Activated T-helper 9 cell treated with anti-CD3 and anti-CD28 coated beads, Interleukin-2, amount 50 U/mL, for 16 hours (primary cell): ENCODE data around the gene ACTN2.

ENCODE experiments used
- DNase-seq: peaks from one replicate; pipeline ENCODE4 v3.0.0-alpha.2; 2020; ENCODE audit warnings: low read depth

ACTN2 gene

DNA sequence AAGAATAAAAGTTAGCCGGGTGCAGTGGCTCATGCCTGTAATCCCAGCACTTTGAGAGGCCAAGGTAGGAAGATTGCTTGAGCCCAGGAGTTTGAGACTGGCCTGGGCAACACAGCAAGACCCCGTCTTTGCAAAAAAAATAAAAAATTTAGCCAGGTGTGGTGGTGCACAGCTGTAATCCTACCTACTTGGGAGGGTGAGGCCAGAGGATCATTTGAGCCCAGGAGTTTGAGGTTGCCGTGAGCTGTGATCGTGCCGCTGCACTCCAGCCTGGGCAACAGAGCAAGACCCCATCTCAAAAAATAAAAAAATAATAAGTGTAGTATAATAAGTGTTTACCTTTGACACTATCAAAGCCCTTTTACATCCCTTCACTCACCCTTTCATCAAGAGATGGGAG, 5.0 kb downstream of the ACTN2 start:
- DNase-seq, result no peak

GRCh38 chr1:236692128-236692527, 5.8 kb downstream of the ACTN2 start:
- no peak for DNase-seq

- DNase-seq, result no peak
Measured at GRCh38 chr1:236692742-236693141, 6.4 kb downstream of the ACTN2 start.

- no peak for DNase-seq
Measured at GRCh38 chr1:236699366-236699765, 13.1 kb downstream of the ACTN2 start.

GRCh38 chr1:236700903-236701302, 14.6 kb downstream of the ACTN2 start:
- no peak for DNase-seq

DNA sequence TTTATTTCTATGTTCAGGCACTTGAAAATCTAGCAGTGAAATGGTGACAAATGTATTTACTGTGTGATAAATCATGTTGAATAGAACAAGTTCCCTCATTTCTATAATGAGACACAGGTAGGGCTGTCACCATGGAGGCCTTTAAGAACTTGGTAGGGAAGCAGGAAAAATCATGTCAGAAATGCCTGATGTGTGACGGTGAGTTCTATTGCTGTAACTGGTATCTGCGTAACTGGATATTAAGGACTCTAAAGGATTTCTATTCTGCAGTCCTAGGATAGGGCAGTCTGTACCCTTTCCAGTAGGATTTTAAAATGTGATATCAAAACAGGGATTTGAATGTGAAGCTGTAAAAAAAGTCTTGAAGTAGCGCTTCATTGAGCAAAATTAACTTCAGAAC, 15.5 kb downstream of the ACTN2 start:
- no peak for DNase-seq

DNA sequence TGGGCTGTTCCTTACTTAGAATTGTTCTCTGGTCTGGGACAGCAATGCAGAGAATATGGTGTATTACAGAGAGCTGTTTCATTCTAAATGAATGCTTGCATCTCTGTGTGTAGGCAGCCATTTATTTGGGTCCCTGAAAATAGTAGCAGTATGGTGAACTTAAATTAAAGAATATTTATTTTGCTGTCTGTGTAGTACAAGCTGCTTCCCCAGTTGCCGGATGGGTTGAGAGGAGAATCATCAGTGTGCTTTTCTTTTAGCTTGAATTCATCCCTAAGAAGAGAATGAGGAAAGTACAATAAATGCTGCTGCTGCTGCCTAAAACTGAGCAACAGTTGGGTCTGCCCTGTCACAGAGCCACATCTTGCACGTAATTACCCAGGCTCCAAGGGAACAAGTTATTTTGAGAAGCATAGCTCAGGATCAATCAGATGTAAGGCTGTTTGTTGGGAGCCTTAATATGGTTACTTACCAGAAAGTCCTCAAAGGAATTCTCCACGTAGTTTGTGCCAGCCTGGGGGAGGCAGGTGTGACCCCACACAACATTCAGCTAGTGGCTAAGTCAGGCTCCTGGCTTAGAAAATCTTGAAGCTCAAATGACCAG, 16.6 kb downstream of the ACTN2 start:
- no peak for DNase-seq

DNA sequence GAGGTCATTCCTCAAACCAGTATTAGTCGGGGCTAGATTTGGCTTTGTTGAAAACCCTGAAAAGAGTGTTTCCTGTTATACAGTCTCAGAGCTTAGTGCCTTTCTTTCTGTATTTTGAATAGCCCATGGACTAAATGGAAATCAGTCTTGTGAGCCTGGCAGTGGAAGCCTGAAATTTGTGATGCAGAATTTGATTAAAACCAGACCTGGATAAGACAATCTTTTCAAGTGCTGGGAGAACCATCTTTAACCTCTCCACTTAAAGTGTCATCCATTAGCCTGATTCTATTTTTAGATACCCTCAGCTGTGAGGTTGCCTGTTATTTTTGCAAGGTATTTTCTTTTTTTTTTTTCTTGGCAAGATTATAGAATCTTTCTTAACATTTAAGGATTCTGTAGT, 19.5 kb downstream of the ACTN2 start:
- DNase-seq, result no peak

- no peak for DNase-seq
Measured at GRCh38 chr1:236706183-236706582, 19.9 kb downstream of the ACTN2 start.

DNA sequence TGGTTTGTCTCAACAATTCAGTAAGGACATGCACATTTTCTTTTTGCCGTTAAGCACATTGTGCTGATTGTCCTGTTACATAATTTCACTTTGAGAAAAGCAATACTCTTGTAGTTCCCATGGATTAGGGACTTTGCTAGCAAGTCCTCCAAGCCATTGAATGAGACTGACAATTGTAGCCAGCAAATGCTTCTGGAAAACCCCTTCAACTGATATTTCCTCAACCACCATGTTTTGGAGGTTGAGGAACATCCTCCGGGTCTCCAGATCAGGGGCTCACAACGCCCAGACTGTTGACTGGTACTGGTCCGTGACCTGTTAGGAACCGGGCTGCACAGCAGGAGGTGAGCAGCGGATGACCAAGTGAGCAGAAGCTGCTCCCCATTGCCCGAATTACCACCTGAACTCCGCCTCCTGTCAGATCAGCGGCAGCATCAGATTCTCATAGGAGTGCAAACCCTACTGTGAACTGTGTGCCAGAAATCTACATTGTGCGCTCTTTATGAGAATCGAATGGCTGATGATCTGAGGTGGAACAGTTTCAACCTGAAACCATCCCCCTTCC, 24.1 kb downstream of the ACTN2 start:
- DNase-seq, result no peak

DNA sequence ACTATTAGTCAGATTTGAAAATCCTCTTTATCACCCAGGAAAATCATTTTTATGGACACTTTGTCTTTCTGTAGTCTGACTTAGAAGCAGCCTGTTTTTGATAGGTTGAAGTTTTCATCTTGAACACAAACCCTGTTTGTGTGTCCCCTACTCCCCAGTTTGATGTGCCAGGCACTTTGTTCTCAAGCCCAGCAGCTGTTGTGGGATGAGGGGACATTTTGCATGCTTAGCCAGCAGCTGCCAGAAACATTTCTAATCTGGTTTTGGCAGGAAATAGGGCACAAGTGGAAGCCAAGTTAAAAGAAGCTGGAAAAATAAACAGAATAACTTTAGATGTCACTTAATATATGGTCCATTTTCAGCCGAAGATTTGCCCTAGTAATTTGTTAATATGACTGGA, 29.9 kb downstream of the ACTN2 start:
- no peak for DNase-seq

GRCh38 chr1:236717811-236718210, 31.5 kb downstream of the ACTN2 start:
- no peak for DNase-seq

DNA sequence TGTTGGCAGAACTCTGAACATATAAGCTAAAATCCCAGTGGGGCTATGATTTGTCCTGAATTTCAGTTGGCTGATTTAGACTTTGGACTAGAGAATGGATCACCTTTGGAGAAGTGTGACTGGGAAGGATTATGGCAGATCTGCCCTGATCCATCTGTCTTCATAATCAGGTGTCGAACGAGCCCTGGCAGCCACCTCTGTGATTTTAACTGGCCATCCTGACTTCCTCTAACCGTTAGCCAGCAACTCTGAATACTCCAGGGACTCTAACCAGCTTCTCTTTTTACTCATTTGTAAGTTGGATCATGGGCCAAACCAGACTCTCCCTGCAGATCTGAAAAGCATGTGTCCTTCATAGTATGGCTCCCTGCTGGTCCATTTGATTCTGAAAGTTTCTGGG, 32.0 kb downstream of the ACTN2 start:
- no peak for DNase-seq

DNA sequence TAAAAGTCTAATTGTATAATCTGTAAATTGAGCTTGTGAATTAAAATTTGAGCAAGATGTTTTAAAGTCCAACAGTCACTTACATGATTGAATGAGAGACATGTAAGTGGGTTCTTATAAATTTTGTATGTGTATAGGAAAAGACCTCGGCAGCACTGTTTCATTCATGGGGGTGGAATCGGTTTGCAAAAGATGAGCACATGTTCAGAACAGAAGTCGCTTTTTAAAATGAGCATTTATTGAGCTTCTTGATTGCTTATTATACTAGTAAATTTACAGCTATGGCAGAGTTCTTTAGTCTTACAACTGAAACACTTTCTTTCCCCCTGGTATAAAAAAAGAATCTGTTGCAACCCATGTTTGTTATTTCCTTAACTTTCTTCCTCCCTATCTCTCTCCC, 33.9 kb downstream of the ACTN2 start:
- DNase-seq, result no peak

DNA sequence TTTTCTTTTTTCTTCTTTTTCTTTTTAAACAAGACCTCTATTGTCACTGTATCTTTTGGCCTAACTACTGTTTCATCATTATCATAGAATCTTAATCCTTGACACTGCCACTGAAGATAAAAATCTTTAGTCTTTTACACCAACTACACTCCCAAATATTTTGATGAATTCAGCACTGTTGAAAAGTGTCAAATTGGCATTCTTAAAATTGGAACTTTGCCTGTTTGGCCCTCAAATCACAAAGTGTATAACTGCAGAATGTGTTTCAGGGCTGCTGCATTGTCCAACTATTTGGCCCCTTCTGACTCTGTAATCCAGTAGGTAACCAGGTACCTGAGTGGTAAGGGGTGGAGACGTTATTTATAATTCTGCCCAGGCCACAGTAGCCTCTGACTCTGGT, 34.3 kb downstream of the ACTN2 start:
- DNase-seq, result no peak

DNA sequence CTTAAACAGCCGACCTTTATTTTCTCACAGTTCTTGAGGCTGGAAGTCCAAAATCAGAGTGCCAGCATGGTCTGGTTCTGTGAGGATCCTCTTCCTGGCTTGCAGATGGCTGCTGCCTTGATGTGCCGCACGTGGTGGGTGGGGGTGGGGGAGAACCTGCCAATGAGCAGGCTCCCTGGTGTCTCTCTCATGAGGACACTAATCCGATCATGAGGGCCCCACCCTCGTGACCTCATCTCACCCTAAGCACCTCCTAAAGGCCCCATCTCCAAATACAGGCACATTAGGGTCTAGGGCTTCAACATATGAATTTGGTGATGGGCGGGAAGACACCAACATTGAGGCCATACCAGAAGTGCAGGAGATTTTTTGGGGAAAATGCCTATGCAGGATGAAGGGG, 37.8 kb downstream of the ACTN2 start:
- no peak for DNase-seq

- DNase-seq, result no peak
Measured at GRCh38 chr1:236724506-236724905, 38.2 kb downstream of the ACTN2 start.

DNA sequence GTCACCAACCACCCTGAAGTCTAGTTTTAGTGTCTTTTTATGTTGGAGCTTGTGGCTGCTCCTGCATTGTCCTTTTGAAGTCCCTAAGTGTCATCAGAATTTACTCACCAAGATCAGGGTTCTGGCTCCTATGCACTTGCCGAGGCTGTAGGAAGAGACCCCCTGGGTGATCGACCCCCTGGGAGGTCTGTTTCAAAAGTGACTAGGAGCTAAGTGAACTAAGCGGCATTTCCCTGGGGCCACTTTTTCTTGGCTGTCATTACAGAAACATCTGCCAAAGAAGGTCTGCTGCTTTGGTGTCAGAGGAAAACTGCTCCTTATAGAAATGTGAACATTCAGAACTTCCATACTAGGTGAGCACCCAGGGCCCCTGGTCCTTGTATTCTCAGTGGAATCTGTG, 39.4 kb downstream of the ACTN2 start:
- DNase-seq, result no peak

- DNase-seq, result no peak
Measured at GRCh38 chr1:236727521-236727920, 41.2 kb downstream of the ACTN2 start.

DNA sequence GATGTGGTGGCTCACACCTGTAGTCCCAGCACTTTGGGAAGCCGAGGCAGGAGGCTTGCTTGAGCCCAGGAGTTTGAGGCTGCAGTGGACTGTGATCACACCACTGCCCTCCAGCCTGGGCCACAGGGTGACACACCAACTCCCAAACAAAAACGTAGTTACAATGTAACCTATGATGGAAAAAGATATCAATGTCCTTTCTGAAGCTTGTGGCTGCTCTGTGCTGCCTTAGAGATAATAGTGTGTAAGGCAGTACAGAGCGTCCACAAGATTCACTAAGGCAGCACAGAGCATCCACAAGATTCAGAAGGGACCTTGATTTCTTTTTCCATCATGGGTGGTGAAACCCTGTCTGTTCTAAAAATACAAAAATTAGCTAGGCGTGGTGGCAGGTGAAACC, 42.5 kb downstream of the ACTN2 start:
- DNase-seq, result no peak

DNA sequence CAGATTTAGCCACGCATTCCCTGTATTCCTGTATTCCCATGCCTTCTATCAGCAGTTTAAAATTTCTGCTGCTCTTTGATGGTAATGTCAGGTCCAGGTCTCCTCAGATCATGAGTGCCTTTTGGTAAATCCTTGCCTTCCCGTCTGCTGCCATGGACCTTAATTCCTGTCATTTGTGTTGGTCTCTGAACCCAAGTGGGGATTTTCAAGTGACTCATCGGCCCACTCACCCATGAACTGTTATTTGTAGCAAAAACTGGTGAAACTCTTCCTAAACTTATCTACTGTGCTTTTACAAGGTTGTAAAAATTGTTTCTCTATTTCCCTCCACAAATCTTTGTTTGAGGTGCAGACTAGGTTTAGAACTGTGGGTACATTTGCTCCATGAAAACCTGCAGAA, 47.4 kb downstream of the ACTN2 start:
- no peak for DNase-seq

GRCh38 chr1:236734141-236734765, 48.0 kb downstream of the ACTN2 start:
- DNase-seq, result no peak

DNA sequence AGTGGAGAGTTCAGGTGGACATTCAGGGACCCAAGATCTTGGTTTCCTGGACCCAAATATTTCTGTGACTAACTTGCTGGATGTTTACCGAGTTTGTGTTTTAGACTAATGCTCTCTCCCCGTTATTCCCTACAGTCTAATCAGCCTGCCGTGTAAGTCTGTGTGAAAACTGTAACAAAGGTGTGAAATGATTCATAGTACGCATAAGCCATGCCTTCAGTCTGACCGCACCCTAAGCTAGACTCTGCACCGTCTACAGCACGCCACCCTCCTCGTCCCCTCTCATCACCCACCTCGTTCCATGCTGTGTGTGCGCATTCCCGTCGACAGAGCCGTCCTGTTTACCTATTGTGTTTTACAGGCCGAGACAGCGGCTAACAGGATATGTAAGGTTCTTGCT, 50.5 kb downstream of the ACTN2 start:
- DNase-seq, result no peak

- no peak for DNase-seq
Measured at GRCh38 chr1:236741753-236742152, 55.5 kb downstream of the ACTN2 start.
